Activated naive CD8-positive, alpha-beta T cell treated with anti-CD3 and anti-CD28 coated beads, Interleukin-2, amount 50 U/mL, for 24 hours (primary cell): ENCODE results near the gene NUDT16L1.

Experiments
- ATAC-seq: fragments of 150-1000 bp; cut with Tn5 transposase; one replicate; pipeline ENCODE4 v1.10.0; 2021
- DNase-seq: peaks from one replicate; pipeline ENCODE4 v3.0.0; 2021
- H3K27ac Mint-ChIP-seq: one replicate; pipeline ENCODE4 v1.8.0; 2021; ENCODE audit warnings: mild to moderate bottlenecking, mixed read lengths
- H3K27me3 Mint-ChIP-seq: one replicate; pipeline ENCODE4 v1.8.0; 2021; ENCODE audit warnings: mixed read lengths
- H3K36me3 Mint-ChIP-seq: one replicate; pipeline ENCODE4 v1.8.0; 2021; ENCODE audit warnings: low read depth, mixed read lengths
- H3K4me1 Mint-ChIP-seq: one replicate; pipeline ENCODE4 v1.8.0; 2021; ENCODE audit warnings: mixed read lengths
- H3K4me3 Mint-ChIP-seq: one replicate; pipeline ENCODE4 v1.8.0; 2021; ENCODE audit warnings: mild to moderate bottlenecking, moderate library complexity, mixed read lengths
- H3K9me3 Mint-ChIP-seq: one replicate; pipeline ENCODE4 v1.8.0; 2021; ENCODE audit warnings: mixed read lengths

The NUDT16L1 gene

GRCh38 chr16:4683255-4684057 lies 9.9 kb upstream of the NUDT16L1 start:
- peak overlapping the region; percentile 3 for H3K27ac Mint-ChIP-seq
- peaks cover 3% of the 10 kb centered on the region for H3K36me3 Mint-ChIP-seq
- no peaks in the 10 kb centered on the region for H3K27me3 Mint-ChIP-seq
- peaks cover 11% of the 10 kb centered on the region for H3K4me1 Mint-ChIP-seq
- H3K9me3 Mint-ChIP-seq = no peaks in the 10 kb centered on the region
- DNase-seq (no peak), ATAC-seq (no peak)
- no peak overlapping the region for H3K4me3 Mint-ChIP-seq

DNA sequence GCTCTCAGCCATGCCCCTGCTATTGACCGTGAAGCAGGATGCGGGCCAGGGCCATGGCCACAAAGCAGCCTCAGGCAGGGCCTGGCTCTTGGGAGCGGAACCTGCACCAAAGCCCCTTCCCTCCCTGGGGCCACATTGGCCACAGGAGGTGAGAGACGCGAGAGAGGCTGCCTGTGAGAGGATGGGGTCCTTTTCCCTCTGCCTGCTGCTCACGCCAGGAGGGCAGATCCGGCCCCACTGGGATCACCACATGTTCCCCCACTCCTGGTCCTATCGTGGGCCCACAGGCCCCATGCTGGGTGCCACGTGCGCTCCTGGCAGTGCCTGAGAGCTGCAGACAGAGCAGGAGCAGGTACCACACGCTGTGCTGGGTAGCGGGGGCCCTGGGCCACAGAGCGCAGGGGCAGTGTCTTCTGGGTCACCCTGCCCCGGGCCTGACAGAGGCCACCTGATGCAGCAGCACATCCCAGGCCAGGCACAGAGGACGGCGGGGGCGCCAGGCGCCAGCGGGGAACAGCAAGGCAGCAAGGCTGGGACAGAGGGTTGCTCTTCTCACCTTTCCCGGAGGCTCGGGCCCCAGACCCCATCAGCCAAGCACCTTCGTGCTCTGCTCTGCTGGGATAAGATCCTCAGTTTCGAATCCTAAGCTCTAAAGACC lies 9.2 kb upstream of the NUDT16L1 start:
- Mint-ChIP-seq H3K36me3 (peaks cover 3% of the 10 kb centered on the region), H3K27ac (no peak overlapping the region)

DNA sequence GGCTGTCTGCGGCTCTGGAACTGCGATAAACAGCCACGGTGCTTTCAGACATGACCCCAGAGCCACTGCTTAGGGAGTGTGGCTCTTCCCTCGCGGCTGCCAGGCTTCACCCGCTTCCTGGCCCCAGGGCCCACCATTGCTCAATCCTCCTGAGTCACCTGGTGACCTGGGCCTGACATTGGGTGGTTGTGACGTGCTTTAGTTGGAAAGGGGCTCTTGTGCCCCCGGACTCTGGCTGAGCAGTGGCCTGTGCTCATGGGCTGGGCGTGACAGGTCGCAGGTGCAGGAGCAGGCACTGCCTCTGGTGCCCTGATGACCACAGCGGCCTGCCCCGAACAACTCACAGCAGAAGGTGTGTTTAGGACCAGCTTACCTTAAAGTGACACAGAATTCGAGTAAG lies 8.6 kb upstream of the NUDT16L1 start:
- Mint-ChIP-seq H3K4me1 (peaks cover 11% of the 10 kb centered on the region), H3K27me3 (no peaks in the 10 kb centered on the region), H3K9me3 (no peaks in the 10 kb centered on the region), H3K4me3 (no peak overlapping the region), H3K27ac (no peak overlapping the region), H3K36me3 (peaks cover 3% of the 10 kb centered on the region)
- DNase-seq (no peak), ATAC-seq (no peak)

More for the DNA sequence above, 9.2 kb upstream of the NUDT16L1 start:
- Mint-ChIP-seq H3K4me1 (peaks cover 11% of the 10 kb centered on the region), H3K4me3 (no peak overlapping the region), H3K27me3 (no peaks in the 10 kb centered on the region), H3K9me3 (no peaks in the 10 kb centered on the region)
- no peak for DNase-seq
- ATAC-seq = no peak

- Mint-ChIP-seq H3K4me1 (peaks cover 11% of the 10 kb centered on the region), H3K36me3 (peaks cover 3% of the 10 kb centered on the region), H3K9me3 (no peaks in the 10 kb centered on the region), H3K27ac (no peak overlapping the region), H3K27me3 (no peaks in the 10 kb centered on the region), H3K4me3 (no peak overlapping the region)
- DNase-seq (no peak), ATAC-seq (no peak)
Measured at GRCh38 chr16:4685292-4685691, 8.1 kb upstream of the NUDT16L1 start.

DNA sequence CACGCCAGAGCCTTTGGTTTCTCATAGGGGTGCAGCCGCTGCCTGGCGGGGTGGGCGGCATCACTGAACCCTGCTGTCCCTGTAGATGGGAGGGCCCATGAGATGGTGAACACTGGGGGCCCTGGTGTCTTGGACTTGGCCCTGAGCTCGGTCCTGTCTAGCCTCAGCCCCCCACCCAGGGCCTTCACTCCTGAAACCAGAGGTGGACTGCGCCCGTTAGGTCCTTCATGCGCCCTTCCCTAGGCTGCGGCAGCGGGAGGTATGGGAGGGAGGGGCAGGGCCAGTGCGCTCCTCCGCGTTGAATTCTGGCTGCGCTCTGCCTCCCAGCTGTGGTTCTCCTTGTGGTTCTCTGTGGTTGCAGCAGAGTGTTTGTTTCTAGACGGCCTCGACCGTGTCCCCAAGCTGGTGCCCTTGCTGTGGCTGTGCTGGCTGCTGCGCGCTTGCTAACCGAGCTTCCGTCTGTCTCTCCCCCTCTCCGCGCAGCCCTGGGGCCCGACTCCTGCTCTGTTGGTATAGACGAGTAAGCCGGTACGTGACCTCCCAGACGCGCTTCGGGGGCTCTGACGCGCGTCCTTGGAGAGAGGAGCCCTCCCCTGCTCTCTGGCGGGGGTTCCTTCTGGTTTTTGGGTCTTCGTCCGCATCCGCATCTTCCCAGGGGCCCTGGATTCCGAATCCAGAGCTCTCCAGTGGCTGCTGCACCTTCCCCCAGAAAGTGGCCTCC lies 7.4 kb upstream of the NUDT16L1 start:
- Mint-ChIP-seq H3K4me1 (peaks cover 11% of the 10 kb centered on the region), H3K4me3 (no peak overlapping the region), H3K36me3 (peaks cover 3% of the 10 kb centered on the region), H3K27ac (no peak overlapping the region), H3K27me3 (no peaks in the 10 kb centered on the region), H3K9me3 (no peaks in the 10 kb centered on the region)
- DNase-seq (no peak), ATAC-seq (no peak)

GRCh38 chr16:4686497-4687210 lies 6.7 kb upstream of the NUDT16L1 start:
- peaks cover 13% of the 10 kb centered on the region for H3K4me1 Mint-ChIP-seq
- H3K4me3 Mint-ChIP-seq = no peak overlapping the region
- DNase-seq (no peak), ATAC-seq (no peak)
- H3K9me3 Mint-ChIP-seq = no peaks in the 10 kb centered on the region
- peaks cover 2% of the 10 kb centered on the region for H3K36me3 Mint-ChIP-seq
- no peak overlapping the region for H3K27ac Mint-ChIP-seq
- H3K27me3 Mint-ChIP-seq = no peaks in the 10 kb centered on the region

- DNase-seq (no peak), ATAC-seq (no peak)
- Mint-ChIP-seq H3K4me1 (peaks cover 11% of the 10 kb centered on the region), H3K4me3 (no peak overlapping the region), H3K9me3 (no peaks in the 10 kb centered on the region), H3K36me3 (no peaks in the 10 kb centered on the region), H3K27me3 (no peaks in the 10 kb centered on the region), H3K27ac (no peak overlapping the region)
Measured at GRCh38 chr16:4687416-4687815, 5.9 kb upstream of the NUDT16L1 start.

DNA sequence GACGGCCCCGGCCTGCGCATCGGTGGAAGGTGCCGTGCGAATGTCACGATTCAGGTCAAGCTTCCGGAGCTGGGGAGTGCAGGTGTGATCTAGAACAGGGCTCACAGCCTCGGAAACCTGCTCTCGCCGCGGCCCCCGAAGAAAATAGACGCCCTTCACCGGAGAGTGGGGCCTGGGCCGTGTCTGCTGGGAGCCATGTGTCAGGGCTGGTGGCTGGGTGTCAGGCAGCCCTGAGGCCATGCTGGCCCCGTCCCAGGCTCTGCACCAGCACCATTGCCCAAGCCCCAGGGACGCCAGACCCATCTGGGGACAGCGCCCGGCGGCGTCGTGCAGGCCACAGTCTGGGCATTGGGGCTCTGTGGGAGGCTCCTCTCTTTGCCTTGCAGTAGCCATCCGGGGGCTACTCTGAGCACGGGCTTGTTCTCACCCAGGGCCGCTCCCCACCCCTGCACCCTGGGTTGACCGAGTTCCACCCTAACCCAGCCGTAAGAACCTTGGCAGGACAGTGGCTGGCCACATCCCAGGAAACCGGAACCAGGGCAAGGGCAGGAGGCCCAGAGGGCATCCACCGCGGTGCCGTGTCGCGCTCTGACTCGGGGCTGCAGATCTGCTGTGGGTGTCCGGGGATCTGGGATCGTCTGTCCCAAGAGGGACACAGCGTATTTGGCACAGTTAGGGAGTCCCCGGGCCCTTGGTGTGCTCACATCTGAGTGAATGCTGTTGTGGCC lies 5.3 kb upstream of the NUDT16L1 start:
- Mint-ChIP-seq H3K27me3 (no peaks in the 10 kb centered on the region), H3K4me3 (no peak overlapping the region), H3K9me3 (no peaks in the 10 kb centered on the region), H3K27ac (no peak overlapping the region), H3K4me1 (peaks cover 11% of the 10 kb centered on the region), H3K36me3 (no peaks in the 10 kb centered on the region)
- ATAC-seq (no peak), DNase-seq (no peak)

DNA sequence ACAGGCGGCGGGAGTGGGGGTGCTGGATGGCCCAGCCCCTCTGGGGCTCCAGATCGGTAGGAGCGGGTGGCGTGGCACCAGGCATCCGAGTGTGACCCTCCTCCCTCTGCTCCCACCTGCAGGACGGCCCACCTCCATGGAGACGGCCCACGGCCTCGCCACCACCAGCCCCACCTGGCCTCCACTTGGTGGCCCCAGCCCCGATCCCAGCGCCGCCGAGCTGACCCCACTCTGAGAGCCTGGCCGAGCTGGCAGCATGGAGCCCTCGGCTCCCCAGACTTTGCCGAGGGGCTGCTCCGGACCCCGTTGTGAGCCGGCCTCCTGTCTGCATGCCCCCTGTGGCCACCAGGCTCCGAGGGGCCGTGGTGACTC lies 4.7 kb upstream of the NUDT16L1 start:
- Mint-ChIP-seq H3K4me3 (no peak overlapping the region), H3K27me3 (no peaks in the 10 kb centered on the region), H3K27ac (no peak overlapping the region), H3K4me1 (peaks cover 10% of the 10 kb centered on the region), H3K36me3 (no peaks in the 10 kb centered on the region), H3K9me3 (no peaks in the 10 kb centered on the region)
- DNase-seq (no peak), ATAC-seq (no peak)

DNA sequence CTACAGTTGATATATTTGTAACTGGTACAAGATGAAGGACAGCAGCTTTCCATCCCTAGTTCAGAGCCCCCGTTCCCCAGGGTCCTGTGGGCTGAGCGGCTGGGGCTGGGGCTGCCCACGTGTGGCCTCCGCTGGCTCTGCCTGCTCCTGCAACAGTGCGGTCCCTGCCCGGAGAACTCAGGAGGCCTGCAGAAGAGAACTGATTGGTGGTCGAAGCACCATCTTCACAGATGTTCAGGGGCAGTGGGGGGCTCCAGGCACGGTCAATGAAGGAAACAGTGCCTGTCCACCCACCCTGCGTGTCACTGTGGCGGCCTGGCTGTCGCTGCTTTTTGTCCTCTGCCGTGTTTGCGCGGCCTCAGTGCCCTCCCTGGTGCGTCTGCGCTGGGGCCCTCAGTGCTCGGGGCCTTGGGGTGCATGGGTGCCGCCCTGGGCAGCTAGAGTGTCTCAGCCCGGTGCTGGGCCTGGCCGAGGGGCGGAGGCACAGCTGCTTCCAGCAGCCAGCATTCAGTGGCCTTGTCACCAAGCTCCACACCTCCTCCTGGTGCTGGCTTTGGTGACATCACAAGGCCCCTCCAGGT lies 4.2 kb upstream of the NUDT16L1 start:
- DNase-seq (no peak), ATAC-seq (no peak)
- Mint-ChIP-seq H3K4me1 (peaks cover 10% of the 10 kb centered on the region), H3K36me3 (no peaks in the 10 kb centered on the region), H3K27ac (no peak overlapping the region), H3K27me3 (no peaks in the 10 kb centered on the region), H3K9me3 (no peaks in the 10 kb centered on the region), H3K4me3 (no peak overlapping the region)

DNA sequence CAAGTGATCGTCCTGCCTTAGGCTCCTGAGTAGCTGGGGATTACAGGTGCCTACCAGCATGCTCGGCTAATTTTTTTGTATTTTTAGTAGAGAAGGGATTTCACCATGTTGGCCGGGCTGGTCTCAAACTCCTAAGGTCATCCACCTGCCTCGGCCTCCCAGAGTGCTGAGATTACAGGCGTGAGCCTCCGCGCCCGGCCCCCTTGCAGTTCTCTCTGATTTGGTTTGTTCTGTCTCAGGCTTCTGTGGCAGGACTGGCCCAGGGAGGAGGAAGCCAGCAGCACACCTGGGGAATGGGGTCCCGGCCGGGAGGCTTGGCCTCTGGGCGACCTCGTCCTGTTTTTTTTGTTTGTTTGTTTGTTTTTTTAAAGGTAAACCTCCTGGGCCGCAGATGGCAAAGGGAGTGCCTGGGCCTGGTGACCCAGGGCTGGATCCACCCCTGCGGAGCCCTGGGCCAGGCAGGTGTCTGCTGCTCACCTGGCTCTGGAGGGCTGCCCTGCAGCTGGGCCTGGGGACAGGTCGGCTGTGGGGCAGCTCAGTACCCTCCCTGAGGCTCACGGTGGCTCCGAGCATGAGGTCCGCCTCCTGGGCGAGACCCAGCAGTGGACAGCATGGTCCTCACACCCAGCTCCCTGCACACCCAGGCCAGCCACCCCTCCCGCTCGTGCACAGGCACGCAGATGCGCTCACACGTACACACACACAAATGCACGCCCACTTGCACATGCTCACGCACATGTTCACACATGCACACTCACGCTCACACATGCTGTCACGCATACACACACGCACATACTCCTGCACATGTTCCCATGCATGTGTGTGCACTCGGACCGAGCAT lies 3.3 kb upstream of the NUDT16L1 start:
- H3K4me3 Mint-ChIP-seq = no peak overlapping the region

DNA sequence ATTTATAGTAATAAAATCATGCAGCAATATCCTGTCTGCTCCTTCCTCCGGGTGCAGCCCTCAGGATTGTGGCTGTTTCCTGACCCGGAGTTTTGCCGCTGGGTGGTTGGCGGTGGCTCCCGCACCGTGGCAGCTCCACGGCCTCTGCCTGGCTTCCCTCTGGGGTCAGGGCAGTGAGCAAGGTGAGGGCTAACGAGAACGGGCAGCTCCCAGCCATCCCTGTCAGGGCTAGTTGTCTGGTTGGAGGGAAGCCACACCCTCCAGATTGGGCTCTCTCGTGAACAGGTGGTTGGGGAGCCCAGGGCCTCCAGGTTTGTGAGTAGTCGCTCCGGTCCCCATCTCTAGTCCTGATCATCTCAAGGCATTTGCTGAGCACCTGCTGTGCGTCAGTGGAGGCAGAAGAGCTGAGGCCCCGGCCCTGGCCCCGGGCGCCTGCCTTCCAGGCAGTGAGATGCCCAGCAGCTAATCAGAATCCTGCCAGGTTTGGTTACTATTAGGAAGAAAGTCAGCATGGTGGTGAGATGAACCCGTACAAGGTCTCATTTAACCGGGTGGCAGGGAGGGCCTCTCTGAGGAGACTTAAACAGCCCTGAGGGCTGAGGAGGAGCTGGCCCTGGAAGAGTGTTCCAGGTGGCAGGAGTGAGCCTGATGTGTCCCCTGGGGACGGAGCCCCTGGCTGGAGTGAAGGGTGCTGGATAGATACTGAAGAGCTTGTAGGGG lies 2.3 kb upstream of the NUDT16L1 start:
- no peaks in the 10 kb centered on the region for H3K9me3 Mint-ChIP-seq
- ATAC-seq = no peak
- peaks cover 17% of the 10 kb centered on the region for H3K4me1 Mint-ChIP-seq
- no peaks in the 10 kb centered on the region for H3K36me3 Mint-ChIP-seq
- no peak for DNase-seq
- H3K27ac Mint-ChIP-seq = peak overlapping the region; percentile 29
- H3K27me3 Mint-ChIP-seq = no peaks in the 10 kb centered on the region
- no peak overlapping the region for H3K4me3 Mint-ChIP-seq

More for the DNA sequence above, 3.3 kb upstream of the NUDT16L1 start:
- ATAC-seq = no peak
- H3K9me3 Mint-ChIP-seq = no peaks in the 10 kb centered on the region
- peaks cover 11% of the 10 kb centered on the region for H3K4me1 Mint-ChIP-seq
- no peaks in the 10 kb centered on the region for H3K36me3 Mint-ChIP-seq
- no peak overlapping the region for H3K27ac Mint-ChIP-seq
- DNase-seq = no peak
- H3K27me3 Mint-ChIP-seq = no peaks in the 10 kb centered on the region
